Measurements from ENCODE around the gene OGFOD3.
"Not testable (repeated sequence)": the region's sequence is repeated elsewhere in the genome, so short reads cannot be mapped to it uniquely, and the experiment has no call there.

The OGFOD3 gene

GRCh38 chr17:82415786-82416185 is 2.6 kb downstream of the OGFOD3 start:
- TF ChIP-seq, protein P1, sequence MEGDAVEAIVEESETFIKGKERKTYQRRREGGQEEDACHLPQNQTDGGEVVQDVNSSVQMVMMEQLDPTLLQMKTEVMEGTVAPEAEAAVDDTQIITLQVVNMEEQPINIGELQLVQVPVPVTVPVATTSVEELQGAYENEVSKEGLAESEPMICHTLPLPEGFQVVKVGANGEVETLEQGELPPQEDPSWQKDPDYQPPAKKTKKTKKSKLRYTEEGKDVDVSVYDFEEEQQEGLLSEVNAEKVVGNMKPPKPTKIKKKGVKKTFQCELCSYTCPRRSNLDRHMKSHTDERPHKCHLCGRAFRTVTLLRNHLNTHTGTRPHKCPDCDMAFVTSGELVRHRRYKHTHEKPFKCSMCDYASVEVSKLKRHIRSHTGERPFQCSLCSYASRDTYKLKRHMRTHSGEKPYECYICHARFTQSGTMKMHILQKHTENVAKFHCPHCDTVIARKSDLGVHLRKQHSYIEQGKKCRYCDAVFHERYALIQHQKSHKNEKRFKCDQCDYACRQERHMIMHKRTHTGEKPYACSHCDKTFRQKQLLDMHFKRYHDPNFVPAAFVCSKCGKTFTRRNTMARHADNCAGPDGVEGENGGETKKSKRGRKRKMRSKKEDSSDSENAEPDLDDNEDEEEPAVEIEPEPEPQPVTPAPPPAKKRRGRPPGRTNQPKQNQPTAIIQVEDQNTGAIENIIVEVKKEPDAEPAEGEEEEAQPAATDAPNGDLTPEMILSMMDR (IDR thresholded peaks at IDR 0.05; ENCODE audit: insufficient read depth, missing control alignments): no peak
- no peak for DNase-seq (ENCODE audit: insufficient read length, low spot score)
- no peak for FAIRE-seq

GRCh38 chr17:82415336-82415735 is 3.0 kb downstream of the OGFOD3 start:
- FAIRE-seq: no peak
- DNase-seq (ENCODE audit: insufficient read length, low spot score): no peak
- TF ChIP-seq, protein P1 (IDR thresholded peaks at IDR 0.05; ENCODE audit: insufficient read depth, missing control alignments): no peak

- TF ChIP-seq, protein P1 (IDR thresholded peaks at IDR 0.05; ENCODE audit: insufficient read depth, missing control alignments): peak; percentile 98
- DNase-seq (ENCODE audit: insufficient read length, low spot score): peak; percentile 75
- no peak for FAIRE-seq
Observed at GRCh38 chr17:82414548-82415281, 3.7 kb downstream of the OGFOD3 start.

DNA sequence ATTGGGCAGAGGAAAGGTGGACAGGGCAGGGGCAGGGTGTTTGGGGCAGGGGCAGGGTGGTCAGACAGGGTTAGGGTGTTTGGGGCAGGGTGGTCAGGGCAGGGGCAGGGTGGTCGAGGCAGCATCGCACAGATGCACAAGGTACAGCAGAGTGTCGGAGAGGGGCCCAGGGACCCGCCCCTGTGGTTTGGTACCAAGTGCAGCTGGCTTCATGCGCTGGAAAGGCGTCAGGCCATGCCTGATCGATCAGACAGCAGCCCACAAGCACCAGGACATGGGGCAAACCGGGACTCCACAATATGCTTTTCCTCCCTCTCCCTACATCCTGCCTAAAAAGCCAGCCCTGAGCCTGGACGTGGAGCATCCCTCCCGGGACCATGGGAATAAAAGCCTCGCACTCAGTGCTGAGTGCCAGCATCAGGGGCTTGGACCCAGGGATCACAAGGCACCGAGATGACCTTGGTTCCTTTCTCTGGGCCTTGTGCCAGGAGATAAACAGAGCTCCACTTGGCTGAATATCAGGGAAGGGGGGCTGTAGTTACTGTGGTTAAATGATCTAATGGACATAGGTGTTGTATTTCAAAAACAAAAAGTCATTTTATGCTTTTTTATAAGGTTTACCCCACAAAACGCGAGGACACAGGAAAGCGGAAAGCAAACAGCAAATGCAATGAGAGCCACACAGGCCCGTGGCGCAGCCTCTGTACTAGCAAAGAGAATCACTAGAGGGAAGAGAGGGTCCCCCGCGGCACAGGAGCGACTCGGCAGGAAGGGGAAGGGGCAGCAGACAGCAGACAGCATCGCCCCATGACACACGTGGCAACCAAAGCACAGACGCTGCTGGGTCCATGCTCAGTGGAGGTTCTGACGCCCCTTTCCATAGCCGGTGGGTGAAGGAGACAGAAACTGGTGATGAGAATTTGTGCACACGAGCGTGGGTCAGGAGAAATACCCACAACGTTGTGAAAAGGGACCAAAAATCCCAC is 5.6 kb downstream of the OGFOD3 start:
- FAIRE-seq (no peak), DNase-seq (ENCODE audit: insufficient read length, low spot score) (no peak)
- TF ChIP-seq, protein P1 (IDR thresholded peaks at IDR 0.05; ENCODE audit: insufficient read depth, missing control alignments): no peak

GRCh38 chr17:82412081-82412480 is 6.3 kb downstream of the OGFOD3 start:
- not testable (repeated sequence) for FAIRE-seq; DNase-seq (ENCODE audit: insufficient read length, low spot score)

DNA sequence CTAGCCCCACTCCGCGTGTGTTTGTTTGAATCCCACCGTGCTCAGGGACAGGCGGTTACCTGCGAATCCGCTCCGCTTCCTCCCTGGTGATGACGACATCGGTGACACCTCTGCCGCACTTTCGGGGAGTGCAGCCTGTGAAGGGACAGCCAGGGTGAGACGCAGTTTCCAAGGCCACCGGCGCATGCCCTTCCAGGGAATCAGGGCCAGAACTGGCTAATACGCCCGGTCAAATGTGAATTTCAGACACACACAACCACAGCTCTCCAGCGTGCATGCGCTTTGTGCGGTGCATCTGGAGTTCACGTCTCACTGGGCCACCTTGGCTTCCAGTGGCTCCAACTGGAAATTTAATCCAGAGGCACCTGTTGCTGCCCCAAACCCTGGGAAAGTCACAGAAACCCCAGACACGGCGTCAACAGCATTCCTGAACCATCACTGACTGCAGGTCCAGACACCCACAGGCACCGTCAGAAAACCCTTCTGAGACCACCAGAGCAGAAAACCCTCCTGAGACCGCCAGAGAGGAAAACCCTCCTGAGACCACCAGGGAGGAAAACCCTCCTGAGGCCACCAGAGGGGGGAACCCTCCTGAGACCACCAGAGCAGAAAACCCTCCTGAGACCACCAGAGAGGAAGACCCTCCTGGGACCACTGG is 6.9 kb downstream of the OGFOD3 start:
- TF ChIP-seq, protein P1 (IDR thresholded peaks at IDR 0.05; ENCODE audit: insufficient read depth, missing control alignments): no peak
- DNase-seq (ENCODE audit: insufficient read length, low spot score) (no peak), FAIRE-seq (no peak)

DNA sequence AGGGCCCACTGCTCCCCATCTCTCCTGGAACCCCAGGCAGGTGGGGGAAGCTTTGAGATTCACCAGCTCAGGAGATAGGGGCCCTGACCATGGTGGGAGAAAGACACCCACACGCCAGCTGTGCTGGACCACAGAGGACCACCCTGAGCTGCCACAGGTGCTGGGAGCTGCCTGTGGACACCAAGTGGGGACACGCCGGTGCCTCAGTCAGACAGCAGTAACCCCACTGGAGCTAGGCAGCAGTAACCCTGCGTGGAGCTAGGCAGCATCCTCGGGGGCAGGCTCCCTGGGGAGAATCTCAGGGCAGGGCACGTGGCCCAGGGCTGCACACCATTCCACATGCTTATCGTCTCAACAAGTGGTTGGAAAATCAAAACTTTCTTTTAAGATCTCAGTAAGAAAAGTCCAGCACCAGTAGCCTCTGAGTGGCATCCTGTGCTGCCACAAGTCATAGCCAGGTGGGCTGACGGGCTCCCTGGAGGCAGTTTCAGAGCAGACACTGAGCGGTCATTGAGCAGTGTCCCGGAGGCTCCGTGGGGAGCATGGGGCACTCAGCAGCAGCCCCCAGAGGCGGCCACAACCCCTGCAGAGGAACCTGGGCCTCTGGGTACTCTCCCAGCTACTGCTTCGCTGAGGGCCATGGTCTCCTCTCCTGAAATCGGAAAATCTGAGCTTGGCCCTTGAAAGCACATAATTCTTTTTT is 8.2 kb downstream of the OGFOD3 start:
- DNase-seq (ENCODE audit: insufficient read length, low spot score) (no peak), FAIRE-seq (no peak)
- TF ChIP-seq, protein P1 (IDR thresholded peaks at IDR 0.05; ENCODE audit: insufficient read depth, missing control alignments): no peak

All from D721Med (cell line).